GM19468 (cell line): ENCODE data around the gene CYP1A1.
"Not testable (repeated sequence)": the region's sequence is repeated elsewhere in the genome, so short reads cannot be mapped to it uniquely, and the experiment has no call there.

Source experiments
- ATAC-seq: cut with Tn5 transposase; IDR thresholded peaks from one replicate; pipeline ENCODE4 v1.9.1; 2021; ENCODE audit warnings: mild to moderate bottlenecking, moderate library complexity, moderate number of reproducible peaks; ENCODE audit not compliant: unreplicated experiment; ENCODE audit errors: extremely low read depth

Gene CYP1A1

DNA sequence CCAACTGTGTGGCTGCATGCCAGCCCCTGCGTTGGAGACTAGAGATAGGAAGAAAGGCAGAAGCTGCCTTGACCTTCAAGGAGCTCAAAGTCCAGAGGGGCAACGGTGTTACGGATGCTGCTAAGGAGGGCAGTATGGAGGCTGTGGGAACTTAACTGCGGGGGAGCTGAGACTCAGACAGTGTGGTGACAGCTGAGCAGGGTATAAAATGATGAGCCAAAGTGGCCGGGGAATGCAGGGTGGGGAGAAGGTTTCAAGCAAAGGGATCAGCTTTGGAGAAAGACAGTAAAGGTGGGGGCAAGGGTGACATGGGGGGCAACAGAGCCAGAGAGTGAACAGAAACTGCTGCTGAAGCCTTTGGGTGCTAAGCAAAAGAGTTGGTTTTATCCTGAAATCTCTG is 17.1 kb upstream of the CYP1A1 start:
- ATAC-seq: no peak

DNA sequence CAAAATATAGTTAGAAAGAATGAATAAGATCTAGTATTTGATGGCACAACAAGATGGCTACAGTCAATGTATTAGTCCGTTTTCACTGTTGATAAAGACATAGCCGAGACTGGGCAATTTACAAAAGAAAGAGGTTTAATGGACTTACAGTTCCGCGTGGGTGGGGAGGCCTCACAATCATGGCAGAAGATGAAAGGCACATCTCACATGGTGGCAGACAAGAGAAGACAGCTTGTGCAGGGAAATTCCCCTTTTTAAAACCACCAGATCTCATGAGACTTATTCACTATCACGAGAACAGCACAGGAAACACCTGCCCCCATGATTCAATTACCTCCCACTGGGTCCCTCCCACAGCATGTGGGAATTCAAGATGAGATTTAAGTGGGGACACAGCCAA is 12.9 kb upstream of the CYP1A1 start:
- not testable (repeated sequence) for ATAC-seq

DNA sequence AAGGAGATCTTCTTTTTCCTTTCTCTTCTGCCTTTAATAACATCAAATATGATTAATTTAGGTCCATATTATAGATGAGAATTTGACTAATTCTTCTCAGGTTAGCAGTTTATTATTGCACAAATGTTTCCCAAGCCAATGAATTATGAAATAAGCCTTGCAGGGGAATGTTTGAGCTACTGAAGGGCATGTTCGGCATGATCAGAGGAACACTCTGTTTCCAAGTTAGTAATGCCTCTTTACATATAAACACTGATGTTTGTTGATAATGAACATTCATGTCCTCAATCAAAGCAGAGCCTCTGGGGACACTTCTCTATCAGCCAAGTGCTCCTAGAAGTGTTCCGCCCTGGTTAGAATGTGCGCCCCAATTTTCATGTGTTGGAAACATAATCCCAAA is 10.0 kb upstream of the CYP1A1 start:
- no peak for ATAC-seq

DNA sequence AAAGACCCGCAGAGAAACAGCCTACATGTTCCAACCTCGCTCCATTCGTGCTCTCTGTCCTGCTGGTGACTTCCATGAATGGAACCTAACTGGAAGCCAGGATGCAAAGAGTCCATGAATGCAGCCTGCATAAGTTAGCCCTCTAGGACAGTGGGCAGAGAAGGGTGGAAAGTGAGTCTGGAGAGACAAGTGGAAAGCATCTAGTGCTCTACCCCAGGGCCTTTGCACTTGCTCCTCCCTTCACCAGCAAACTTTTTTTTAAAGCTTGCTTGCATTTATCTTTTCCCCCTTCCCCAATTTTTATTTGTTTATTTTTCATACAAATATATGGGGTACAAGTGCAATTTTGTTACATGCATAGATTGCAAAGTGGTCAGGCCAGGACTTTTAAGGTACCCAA is 7.9 kb upstream of the CYP1A1 start:
- ATAC-seq: no peak

GRCh38 chr15:74732846-74733245 is 7.5 kb upstream of the CYP1A1 start:
- no peak for ATAC-seq

DNA sequence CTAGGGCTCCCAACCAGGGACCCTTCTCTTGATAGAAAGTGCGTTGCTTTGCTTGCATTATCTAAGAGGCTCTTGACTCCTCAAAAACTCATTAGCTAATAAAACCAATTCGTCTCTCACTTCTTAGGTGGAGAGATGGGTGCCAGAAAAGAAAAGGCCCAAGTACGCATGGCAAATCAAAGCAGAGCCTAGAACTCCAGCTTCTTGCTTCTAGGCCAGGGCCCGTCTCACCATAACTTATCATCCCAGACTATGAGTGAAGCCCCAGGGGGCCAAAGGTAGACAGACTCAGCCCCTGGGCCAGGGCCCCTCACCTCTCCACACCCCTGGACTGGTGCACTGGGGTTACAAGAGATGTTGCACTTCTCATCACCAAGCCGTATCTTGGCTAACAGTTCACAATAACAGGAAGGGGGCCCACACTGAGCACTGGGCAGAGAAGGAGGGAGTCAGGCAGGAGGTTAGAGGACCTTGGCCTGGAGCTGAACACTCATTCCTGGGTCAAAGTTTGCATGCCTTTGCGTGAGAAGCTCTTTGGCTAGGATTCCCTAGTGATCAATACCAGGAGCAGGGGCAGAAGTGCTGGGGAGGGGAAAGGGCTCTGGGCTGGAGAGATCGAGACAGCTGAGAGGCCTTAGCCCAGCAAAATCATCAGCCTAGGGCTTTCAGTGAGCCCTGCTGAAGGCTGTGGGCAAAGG is 5.4 kb upstream of the CYP1A1 start:
- ATAC-seq: no peak

GRCh38 chr15:74729372-74729771 is 4.0 kb upstream of the CYP1A1 start:
- not testable (repeated sequence) for ATAC-seq

- ATAC-seq: not testable (repeated sequence)
Observed at GRCh38 chr15:74728699-74729098, 3.4 kb upstream of the CYP1A1 start.

- no peak for ATAC-seq
Observed at GRCh38 chr15:74727727-74728126, 2.4 kb upstream of the CYP1A1 start.

DNA sequence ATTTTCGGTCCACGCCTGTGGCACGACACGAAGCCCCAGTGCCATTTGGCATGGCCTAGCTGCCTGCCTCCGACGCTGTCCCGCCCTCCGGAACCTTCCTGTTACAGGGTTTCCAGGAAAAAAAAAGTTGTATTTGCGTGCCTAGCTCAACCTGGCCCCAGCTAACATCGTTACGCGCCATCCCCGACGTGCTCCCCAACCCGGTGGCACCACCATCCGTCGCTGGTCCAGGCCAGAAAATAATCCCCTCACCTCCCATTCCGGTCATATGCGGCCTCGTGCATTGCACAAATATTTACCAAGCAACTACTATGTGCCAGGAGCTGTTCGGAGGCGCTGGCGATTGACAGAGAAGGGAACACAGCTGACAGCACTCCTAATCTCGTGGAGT is 1.4 kb upstream of the CYP1A1 start:
- ATAC-seq: no peak

- no peak for ATAC-seq
Observed at GRCh38 chr15:74725845-74726773, 781 bp upstream of the CYP1A1 start.

DNA sequence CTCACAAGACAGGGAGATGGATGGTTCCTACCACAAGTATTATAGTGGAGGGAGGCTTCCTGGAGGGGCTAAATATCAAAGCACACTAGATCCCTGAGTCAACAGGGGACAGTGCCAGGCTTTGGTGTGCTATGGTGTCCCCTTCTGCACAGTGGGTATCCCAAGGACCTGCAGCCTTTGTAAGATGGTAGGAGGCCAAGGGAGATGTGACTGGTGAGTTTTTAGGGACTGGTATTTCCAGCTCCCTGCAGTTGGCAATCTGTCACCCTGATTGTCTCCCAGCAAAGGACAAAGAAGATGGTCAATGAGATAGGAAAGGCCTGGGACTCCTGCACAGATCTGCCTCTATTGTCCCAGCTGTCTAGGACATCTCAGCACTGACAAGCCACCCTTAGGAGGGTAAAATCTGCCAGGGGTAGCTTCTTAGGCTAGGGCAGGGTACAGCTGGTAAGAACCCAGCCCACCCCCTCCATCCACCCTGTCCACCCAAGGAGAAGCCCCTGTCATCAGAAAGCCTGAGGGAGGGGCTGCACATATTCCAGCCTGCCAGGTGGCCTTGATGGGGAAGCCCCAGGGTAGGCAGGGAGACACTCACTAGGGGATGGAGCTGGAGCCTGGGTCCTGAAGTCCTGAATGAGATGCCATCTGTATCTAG is 631 bp downstream of the CYP1A1 start:
- ATAC-seq: no peak

- ATAC-seq: no peak
Observed at GRCh38 chr15:74723754-74724334, 1.5 kb downstream of the CYP1A1 start.

DNA sequence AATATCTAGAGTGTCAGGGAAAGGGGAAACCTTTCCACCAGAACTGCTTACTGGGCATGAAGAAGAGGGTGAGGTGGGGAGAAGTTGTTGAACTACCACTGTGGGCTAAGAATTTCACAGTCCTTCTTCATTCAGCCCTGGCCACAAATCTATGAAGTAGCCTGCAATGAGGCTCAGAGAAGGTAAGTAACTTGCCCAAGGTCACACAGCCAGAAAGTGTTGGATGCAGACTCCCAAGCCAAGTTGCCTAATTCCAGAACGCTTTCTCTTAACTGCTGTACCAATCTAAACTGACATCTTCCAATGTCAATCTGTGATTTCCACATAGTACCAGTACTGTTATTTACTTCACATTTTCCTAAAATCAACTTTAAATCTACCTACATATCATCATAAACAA is 2.1 kb downstream of the CYP1A1 start:
- ATAC-seq: no peak

- ATAC-seq: no peak
Observed at GRCh38 chr15:74722591-74722990, 2.7 kb downstream of the CYP1A1 start.

DNA sequence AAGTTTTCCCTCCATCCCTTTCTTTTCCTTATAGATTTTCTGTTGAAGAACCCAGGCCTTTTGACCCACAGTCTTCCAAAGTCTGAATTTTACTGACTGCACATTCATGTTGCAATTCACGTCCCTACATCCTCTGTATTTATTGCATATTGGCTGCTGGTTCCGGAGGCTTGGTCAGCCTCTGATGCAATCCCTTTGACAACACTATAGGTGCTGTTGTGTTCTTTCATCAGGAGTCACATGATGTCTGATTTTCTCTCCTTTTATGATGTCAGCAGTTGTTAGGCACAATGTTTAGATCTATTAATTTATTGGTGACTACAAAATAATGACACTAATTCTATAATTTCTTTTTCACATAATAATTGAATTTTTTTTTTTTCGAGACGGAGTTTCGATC is 8.7 kb downstream of the CYP1A1 start:
- ATAC-seq: no peak

DNA sequence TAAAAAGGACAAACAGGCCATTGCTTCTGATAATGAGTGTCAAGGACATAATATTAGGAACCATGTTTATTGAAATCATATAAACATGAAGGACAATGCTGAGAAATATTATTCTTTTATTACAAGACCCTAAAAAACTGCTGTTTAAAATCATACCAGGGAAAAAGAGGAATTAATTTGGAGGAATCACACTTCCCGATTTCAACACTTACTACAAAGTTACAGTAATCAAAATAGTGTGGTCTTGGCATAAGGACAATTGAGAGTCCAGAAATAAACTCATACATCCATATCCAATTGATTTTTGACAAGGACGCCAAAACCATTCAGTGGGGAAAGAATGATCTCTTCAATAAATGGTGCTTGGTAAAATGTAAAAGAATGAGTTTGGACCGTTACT is 13.0 kb downstream of the CYP1A1 start:
- ATAC-seq: no peak

- ATAC-seq: no peak
Observed at GRCh38 chr15:74710319-74711094, 14.8 kb downstream of the CYP1A1 start.

- no peak for ATAC-seq
Observed at GRCh38 chr15:74709892-74710291, 15.4 kb downstream of the CYP1A1 start.

- no peak for ATAC-seq
Observed at GRCh38 chr15:74709011-74709410, 16.3 kb downstream of the CYP1A1 start.
